Mesenchymal stem cell (in vitro differentiated cells and primary cell): Measurements from ENCODE around the gene SNX18.

Source experiments
- DNase-seq: peaks from one replicate; pipeline ENCODE4 v3.0.0-alpha.2; 2013
- H2AFZ ChIP-seq: one replicate; pipeline ENCODE4 v1.6.1; 2013; ENCODE audit warnings: low read depth, mild to moderate bottlenecking, control low read depth, inconsistent platforms, low read length, moderate library complexity
- H2AK5ac ChIP-seq: 2 replicates; pipeline ENCODE4 v1.6.1; 2013; ENCODE audit warnings: low read length, moderate library complexity, mild to moderate bottlenecking, inconsistent platforms; ENCODE audit not compliant: severe bottlenecking
- H2BK120ac ChIP-seq: one replicate; pipeline ENCODE4 v1.6.1; 2013; ENCODE audit warnings: low read depth, mild to moderate bottlenecking, inconsistent platforms, low read length, moderate library complexity
- H2BK12ac ChIP-seq, 2 experiments: one replicate each; pipeline ENCODE4 v1.6.1; 2013; ENCODE audit warnings: inconsistent platforms in 2 of 2, low read length in 2 of 2, mild to moderate bottlenecking in 2 of 2, moderate library complexity in 2 of 2, control low read depth in 1 of 2
- H2BK15ac ChIP-seq: one replicate; pipeline ENCODE4 v1.6.1; 2013; ENCODE audit warnings: mild to moderate bottlenecking, low read depth, inconsistent platforms; ENCODE audit not compliant: poor library complexity, severe bottlenecking
- H2BK5ac ChIP-seq: 2 replicates; pipeline ENCODE4 v1.6.1; 2013; ENCODE audit warnings: low read depth, mild to moderate bottlenecking, low read length, control low read depth, inconsistent platforms; ENCODE audit not compliant: poor library complexity, severe bottlenecking
- H3K14ac ChIP-seq, 2 experiments: one replicate each; pipeline ENCODE4 v1.6.1; 2013; ENCODE audit warnings: inconsistent platforms in 2 of 2, low read length in 2 of 2, control low read depth in 1 of 2, mild to moderate bottlenecking in 1 of 2, moderate library complexity in 1 of 2
- H3K18ac ChIP-seq, 2 experiments: one replicate each; pipeline ENCODE4 v1.6.1; 2013; ENCODE audit warnings: inconsistent platforms in 2 of 2, low read length in 2 of 2, control low read depth in 1 of 2, low read depth in 1 of 2, mild to moderate bottlenecking in 1 of 2
- H3K23ac ChIP-seq, 2 experiments: one replicate each; pipeline ENCODE4 v1.6.1; 2013; ENCODE audit warnings: inconsistent platforms in 2 of 2, low read length in 2 of 2, mild to moderate bottlenecking in 2 of 2, moderate library complexity in 2 of 2, control low read depth in 1 of 2
- H3K27ac ChIP-seq: 2 replicates; pipeline ENCODE4 v1.5.1; 2013; ENCODE audit warnings: mild to moderate bottlenecking, moderate library complexity, low read length, control low read depth, inconsistent platforms; ENCODE audit not compliant: poor library complexity, severe bottlenecking
- H3K27me3 ChIP-seq, 2 experiments: 2 replicates each; pipeline versions ENCODE4 v1.6.1 to v1.7.0; 2013; ENCODE audit warnings: low read length in 2 of 2, mild to moderate bottlenecking in 2 of 2, moderate library complexity in 2 of 2, control low read depth in 1 of 2, inconsistent platforms in 1 of 2; ENCODE audit not compliant: control insufficient read depth in 1 of 2, insufficient read depth in 1 of 2
- H3K36me3 ChIP-seq, 2 experiments: 2 replicates each; pipeline versions ENCODE4 v1.6.1 to v1.7.0; 2013; ENCODE audit warnings: low read length in 2 of 2, control low read depth in 1 of 2, inconsistent platforms in 1 of 2, low read depth in 1 of 2, mild to moderate bottlenecking in 1 of 2; ENCODE audit not compliant: insufficient read depth in 2 of 2, control insufficient read depth in 1 of 2
- H3K4ac ChIP-seq, 2 experiments: one replicate each; pipeline ENCODE4 v1.6.1; 2013; ENCODE audit warnings: inconsistent platforms in 2 of 2, low read length in 2 of 2, mild to moderate bottlenecking in 2 of 2, moderate library complexity in 2 of 2, control low read depth in 1 of 2, low read depth in 1 of 2
- H3K4me1 ChIP-seq: 2 replicates; pipeline ENCODE4 v1.6.1; 2013; ENCODE audit warnings: low read depth, low read length, control low read depth; ENCODE audit not compliant: control insufficient read depth, insufficient read depth
- H3K4me2 ChIP-seq: 2 replicates; pipeline ENCODE4 v1.6.1; 2013; ENCODE audit warnings: low read length, mild to moderate bottlenecking, inconsistent platforms; ENCODE audit not compliant: poor library complexity, severe bottlenecking
- H3K4me3 ChIP-seq, 2 experiments: 2 replicates each; pipeline versions ENCODE4 v1.5.1 to v1.7.0; 2013; ENCODE audit warnings: low read length in 2 of 2, mild to moderate bottlenecking in 2 of 2, control low read depth in 1 of 2, low read depth in 1 of 2; ENCODE audit not compliant: insufficient read depth in 1 of 2
- H3K79me1 ChIP-seq: replicated peaks from 2 replicates; pipeline ENCODE4 v1.6.1; 2013; ENCODE audit warnings: mild to moderate bottlenecking, control low read depth, low read length, inconsistent platforms; ENCODE audit not compliant: poor library complexity, severe bottlenecking
- H3K9ac ChIP-seq: 2 replicates; pipeline ENCODE4 v1.7.0; 2013; ENCODE audit warnings: mild to moderate bottlenecking, low read length, moderate library complexity
- H3K9me3 ChIP-seq: 2 replicates; pipeline ENCODE4 v1.7.0; 2013; ENCODE audit warnings: mild to moderate bottlenecking, low read length; ENCODE audit not compliant: control insufficient read depth
- H4K8ac ChIP-seq: one replicate; pipeline ENCODE4 v1.6.1; 2013; ENCODE audit warnings: inconsistent platforms, mild to moderate bottlenecking, low read length, moderate library complexity
- H4K91ac ChIP-seq: one replicate; pipeline ENCODE4 v1.6.1; 2013; ENCODE audit warnings: mild to moderate bottlenecking, low read length, inconsistent platforms
- WGBS: methylation state at CpG from one replicate; pipeline ENCODE4 v1.1.7; 2013; ENCODE audit warnings: mixed read lengths; 5-methylcytosine and 5-hydroxymethylcytosine counted together

Gene SNX18

GRCh38 chr5:54544044-54544443 is 26.5 kb downstream of the SNX18 start:
- H2BK120ac ChIP-seq: no peak overlapping the region
- 100% methylated on average over 4 of the region's 4 CpGs for WGBS
- H3K27ac ChIP-seq: no peak overlapping the region
- no peak overlapping the region for H3K4ac ChIP-seq
- H2BK12ac ChIP-seq: no peak overlapping the region
- no peak overlapping the region for H3K14ac ChIP-seq
- no peak overlapping the region for H3K4me3 ChIP-seq
- no peak for DNase-seq
- no peak overlapping the region for H3K4me2 ChIP-seq
- no peaks in the 10 kb centered on the region for H3K27me3 ChIP-seq
- H3K36me3 ChIP-seq: peaks cover 0 to 40% of the 10 kb centered on the region in 2 experiments
- no peak overlapping the region for H2BK5ac ChIP-seq
- no peaks in the 10 kb centered on the region for H3K9me3 ChIP-seq
- peaks cover 12% of the 10 kb centered on the region for H3K79me1 ChIP-seq
- no peak overlapping the region for H2BK15ac ChIP-seq
- H3K23ac ChIP-seq: no peak overlapping the region
- no peak overlapping the region for H4K8ac ChIP-seq
- H4K91ac ChIP-seq: no peak overlapping the region
- no peak overlapping the region for H3K9ac ChIP-seq
- H3K18ac ChIP-seq: no peak overlapping the region
- H2AK5ac ChIP-seq: no peak overlapping the region
- no peak overlapping the region for H2AFZ ChIP-seq
- H3K4me1 ChIP-seq: no peaks in the 10 kb centered on the region

- 85% methylated on average over 4 of the region's 6 CpGs for WGBS
- H3K9ac ChIP-seq: no peak overlapping the region
- no peak for DNase-seq
Measured at GRCh38 chr5:54545796-54546195, 28.2 kb downstream of the SNX18 start.

GRCh38 chr5:54547711-54548250 is 30.2 kb downstream of the SNX18 start:
- no peak overlapping the region for H3K14ac ChIP-seq
- H3K9me3 ChIP-seq: no peaks in the 10 kb centered on the region
- no peak overlapping the region for H2BK15ac ChIP-seq
- H3K23ac ChIP-seq: no peak overlapping the region
- H3K4me3 ChIP-seq: no peak overlapping the region
- no peaks in the 10 kb centered on the region for H3K79me1 ChIP-seq
- H3K4me1 ChIP-seq: no peaks in the 10 kb centered on the region
- no peak overlapping the region for H2AFZ ChIP-seq
- no peaks in the 10 kb centered on the region for H3K27me3 ChIP-seq
- H3K4ac ChIP-seq: peak overlapping the region in 1 of 2 experiments; percentile 24
- H3K36me3 ChIP-seq: peaks cover 4 to 65% of the 10 kb centered on the region in 2 experiments
- peak overlapping the region; percentile 39 for H4K91ac ChIP-seq
- H2BK5ac ChIP-seq: no peak overlapping the region
- H3K27ac ChIP-seq: no peak overlapping the region
- H3K4me2 ChIP-seq: no peak overlapping the region
- peak; percentile 87 for DNase-seq
- H3K18ac ChIP-seq: no peak overlapping the region
- no peak overlapping the region for H2AK5ac ChIP-seq
- H2BK120ac ChIP-seq: no peak overlapping the region
- no peak overlapping the region for H3K9ac ChIP-seq
- 100% methylated on average over 1 of the region's 1 CpG for WGBS
- peak overlapping the region; percentile 49 for H4K8ac ChIP-seq
- H2BK12ac ChIP-seq: peak overlapping the region; percentile 28 to 32

More at GRCh38 chr5:54545796-54546195, 28.2 kb downstream of the SNX18 start:
- H4K8ac ChIP-seq: no peak overlapping the region
- H2BK5ac ChIP-seq: no peak overlapping the region
- H3K79me1 ChIP-seq: peaks cover 10% of the 10 kb centered on the region
- no peaks in the 10 kb centered on the region for H3K9me3 ChIP-seq
- no peak overlapping the region for H2BK120ac ChIP-seq
- H3K4me2 ChIP-seq: no peak overlapping the region
- H2AFZ ChIP-seq: no peak overlapping the region
- H3K27me3 ChIP-seq: no peaks in the 10 kb centered on the region
- no peak overlapping the region for H2BK12ac ChIP-seq
- no peaks in the 10 kb centered on the region for H3K4me1 ChIP-seq
- H3K23ac ChIP-seq: no peak overlapping the region
- H3K4me3 ChIP-seq: no peak overlapping the region
- H4K91ac ChIP-seq: no peak overlapping the region
- H2AK5ac ChIP-seq: no peak overlapping the region
- peaks cover 0 to 48% of the 10 kb centered on the region in 2 experiments for H3K36me3 ChIP-seq
- H3K27ac ChIP-seq: no peak overlapping the region
- H3K14ac ChIP-seq: no peak overlapping the region
- no peak overlapping the region for H2BK15ac ChIP-seq
- H3K18ac ChIP-seq: no peak overlapping the region
- no peak overlapping the region for H3K4ac ChIP-seq

GRCh38 chr5:54548565-54548964 is 31.0 kb downstream of the SNX18 start:
- Histone ChIP-seq H2AK5ac (no peak overlapping the region), H3K4ac (no peak overlapping the region), H3K18ac (peak overlapping the region in 1 of 2 experiments; percentile 9), H3K27ac (no peak overlapping the region), H3K27me3 (no peaks in the 10 kb centered on the region), H2BK15ac (no peak overlapping the region), H4K91ac (no peak overlapping the region), H3K4me3 (no peak overlapping the region), H3K23ac (no peak overlapping the region), H2AFZ (no peak overlapping the region), H3K9me3 (no peaks in the 10 kb centered on the region), H2BK5ac (no peak overlapping the region), H2BK120ac (no peak overlapping the region), H3K14ac (no peak overlapping the region), H4K8ac (no peak overlapping the region), H2BK12ac (no peak overlapping the region), H3K4me1 (peaks cover under 1% of the 10 kb centered on the region), H3K36me3 (peaks cover 4 to 59% of the 10 kb centered on the region in 2 experiments), H3K4me2 (no peak overlapping the region), H3K79me1 (no peaks in the 10 kb centered on the region), H3K9ac (no peak overlapping the region)
- 68% methylated on average over 2 of the region's 2 CpGs for WGBS
- DNase-seq: peak; percentile 25
